Astrocyte (in vitro differentiated cells and primary cell): ENCODE measurements around the gene YIPF7.

Experiments
- EZH2 ChIP-seq: IDR thresholded peaks from 2 replicates; pipeline ENCODE4 v1.6.1; 2012; ENCODE audit warnings: mild to moderate bottlenecking, low read length, inconsistent platforms; ENCODE audit not compliant: insufficient read depth
- TF ChIP-seq, protein P1 (sequence below): IDR thresholded peaks from 2 replicates; pipeline ENCODE4 v1.5.1; 2011; ENCODE audit warnings: low read depth, mild to moderate bottlenecking, inconsistent platforms, low read length, moderate library complexity; ENCODE audit not compliant: insufficient read depth

DNA sequence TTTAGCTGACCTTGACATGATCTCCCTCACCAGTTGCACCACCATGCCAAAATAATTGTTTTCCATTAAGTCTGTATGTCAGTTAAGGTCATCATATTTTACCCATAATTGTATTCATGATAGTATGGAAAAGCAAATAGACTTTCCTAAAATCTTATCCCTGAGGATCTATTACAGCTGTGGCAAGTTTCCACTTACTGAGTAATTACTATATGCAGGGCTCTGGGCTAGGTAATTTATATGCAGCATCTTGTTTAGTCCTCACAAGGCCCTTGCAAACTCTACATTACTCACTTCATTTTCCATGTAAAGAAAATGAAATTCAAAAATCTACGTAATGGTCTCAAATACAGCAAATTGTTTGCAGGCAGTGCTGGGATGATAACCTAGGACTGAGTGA, 34.8 kb downstream of the YIPF7 start:
- TF ChIP-seq, protein P1, sequence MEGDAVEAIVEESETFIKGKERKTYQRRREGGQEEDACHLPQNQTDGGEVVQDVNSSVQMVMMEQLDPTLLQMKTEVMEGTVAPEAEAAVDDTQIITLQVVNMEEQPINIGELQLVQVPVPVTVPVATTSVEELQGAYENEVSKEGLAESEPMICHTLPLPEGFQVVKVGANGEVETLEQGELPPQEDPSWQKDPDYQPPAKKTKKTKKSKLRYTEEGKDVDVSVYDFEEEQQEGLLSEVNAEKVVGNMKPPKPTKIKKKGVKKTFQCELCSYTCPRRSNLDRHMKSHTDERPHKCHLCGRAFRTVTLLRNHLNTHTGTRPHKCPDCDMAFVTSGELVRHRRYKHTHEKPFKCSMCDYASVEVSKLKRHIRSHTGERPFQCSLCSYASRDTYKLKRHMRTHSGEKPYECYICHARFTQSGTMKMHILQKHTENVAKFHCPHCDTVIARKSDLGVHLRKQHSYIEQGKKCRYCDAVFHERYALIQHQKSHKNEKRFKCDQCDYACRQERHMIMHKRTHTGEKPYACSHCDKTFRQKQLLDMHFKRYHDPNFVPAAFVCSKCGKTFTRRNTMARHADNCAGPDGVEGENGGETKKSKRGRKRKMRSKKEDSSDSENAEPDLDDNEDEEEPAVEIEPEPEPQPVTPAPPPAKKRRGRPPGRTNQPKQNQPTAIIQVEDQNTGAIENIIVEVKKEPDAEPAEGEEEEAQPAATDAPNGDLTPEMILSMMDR = no peak
- no peak for TF ChIP-seq EZH2
